ENCODE measurements around the gene ABLIM3.

Gene ABLIM3

GRCh38 chr5:149294872-149295829 lies 153.9 kb downstream of the ABLIM3 start:
- no peak for DNase-seq (ENCODE audit: low read depth in 1 of 2, low spot score in 1 of 2)
- TF ChIP-seq SPI1 (IDR thresholded peaks at IDR 0.05; ENCODE audit: borderline replicate concordance, low read depth), result no peak
- TF ChIP-seq CTCF (IDR thresholded peaks at IDR 0.05; ENCODE audit: insufficient read depth, low read length), result no peak
- TF ChIP-seq REST (IDR thresholded peaks at IDR 0.05; ENCODE audit: insufficient replicate concordance, low read depth), result no peak
- TF ChIP-seq POLR2AphosphoS5 (IDR thresholded peaks at IDR 0.05; ENCODE audit: low read depth), result no peak
- no peak for TF ChIP-seq GABPA (IDR thresholded peaks at IDR 0.05; ENCODE audit: low read depth)

DNA sequence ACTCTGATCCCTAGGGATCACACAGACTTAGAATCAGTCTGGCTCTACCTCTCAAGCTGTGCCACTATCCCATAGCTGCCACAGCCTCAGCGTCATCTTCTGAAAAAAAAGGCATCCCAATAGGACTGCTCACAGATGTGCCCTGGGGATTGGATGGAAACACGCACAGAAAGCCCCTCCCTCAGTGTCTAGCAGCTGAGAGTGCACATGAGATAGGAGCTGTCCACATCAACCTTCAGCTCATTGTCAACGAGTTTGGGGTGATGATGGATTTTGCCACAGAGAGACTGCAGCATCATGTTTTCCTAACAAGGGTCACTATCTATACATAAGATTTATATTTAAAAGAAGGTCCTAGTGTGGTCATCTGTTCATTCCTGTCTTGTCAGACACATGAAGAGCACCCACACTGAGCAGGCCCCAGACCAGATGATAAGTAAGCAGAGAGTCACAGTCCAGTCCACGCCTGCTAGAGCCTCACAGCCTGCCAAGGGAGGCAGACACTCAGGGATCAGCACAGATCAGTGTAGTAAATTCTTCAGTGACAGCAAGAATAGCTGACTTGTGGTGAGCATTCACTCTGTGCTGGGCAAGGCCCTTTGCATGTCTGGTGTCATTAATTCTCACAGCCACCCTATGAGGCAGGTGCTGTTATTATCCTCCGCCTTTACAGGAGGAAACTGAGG lies 156.2 kb downstream of the ABLIM3 start:
- no peak overlapping the region for H3K4me3 ChIP-seq (replicated peaks; ENCODE audit: insufficient read depth, low read length)
- TF ChIP-seq GABPA (IDR thresholded peaks at IDR 0.05; ENCODE audit: low read depth) (no peak), CTCF (IDR thresholded peaks at IDR 0.05; ENCODE audit: insufficient read depth, low read length) (no peak), SPI1 (IDR thresholded peaks at IDR 0.05; ENCODE audit: borderline replicate concordance, low read depth) (no peak), REST (IDR thresholded peaks at IDR 0.05; ENCODE audit: insufficient replicate concordance, low read depth) (no peak), POLR2AphosphoS5 (IDR thresholded peaks at IDR 0.05; ENCODE audit: low read depth) (no peak)
- peaks cover 30% of the 10 kb centered on the region for H3K27me3 ChIP-seq (ENCODE audit: insufficient read depth, poor library complexity, severe bottlenecking)
- no peak overlapping the region for H3K27ac ChIP-seq (replicated peaks)
- no peak for DNase-seq (ENCODE audit: low read depth in 1 of 2, low spot score in 1 of 2)

More at GRCh38 chr5:149294872-149295829, 153.9 kb downstream of the ABLIM3 start:
- Histone ChIP-seq H3K4me3 (replicated peaks; ENCODE audit: insufficient read depth, low read length) (no peak overlapping the region), H3K27ac (replicated peaks) (no peak overlapping the region), H3K27me3 (ENCODE audit: insufficient read depth, poor library complexity, severe bottlenecking) (peaks cover 29% of the 10 kb centered on the region)

GRCh38 chr5:149298163-149298562 lies 156.9 kb downstream of the ABLIM3 start:
- Histone ChIP-seq H3K27me3 (ENCODE audit: insufficient read depth, poor library complexity, severe bottlenecking) (peaks cover 30% of the 10 kb centered on the region), H3K4me3 (replicated peaks; ENCODE audit: insufficient read depth, low read length) (no peak overlapping the region), H3K27ac (replicated peaks) (no peak overlapping the region)
- DNase-seq (ENCODE audit: low read depth in 1 of 2, low spot score in 1 of 2), result no peak
- TF ChIP-seq REST (IDR thresholded peaks at IDR 0.05; ENCODE audit: insufficient replicate concordance, low read depth), result no peak
- TF ChIP-seq SPI1 (IDR thresholded peaks at IDR 0.05; ENCODE audit: borderline replicate concordance, low read depth), result no peak
- TF ChIP-seq CTCF (IDR thresholded peaks at IDR 0.05; ENCODE audit: insufficient read depth, low read length), result no peak
